ENCODE results near the gene SERPINA5. TPM values are rescaled to one million over a fixed set of nuclear protein-coding genes. Genes with fewer than 3 reads are reported as not detected.
"Not testable (repeated sequence)": the region's sequence is repeated elsewhere in the genome, so short reads cannot be mapped to it uniquely, and the experiment has no call there.

Gene SERPINA5
- total RNA-seq, 2 donors from 2014 or later = not detected

DNA sequence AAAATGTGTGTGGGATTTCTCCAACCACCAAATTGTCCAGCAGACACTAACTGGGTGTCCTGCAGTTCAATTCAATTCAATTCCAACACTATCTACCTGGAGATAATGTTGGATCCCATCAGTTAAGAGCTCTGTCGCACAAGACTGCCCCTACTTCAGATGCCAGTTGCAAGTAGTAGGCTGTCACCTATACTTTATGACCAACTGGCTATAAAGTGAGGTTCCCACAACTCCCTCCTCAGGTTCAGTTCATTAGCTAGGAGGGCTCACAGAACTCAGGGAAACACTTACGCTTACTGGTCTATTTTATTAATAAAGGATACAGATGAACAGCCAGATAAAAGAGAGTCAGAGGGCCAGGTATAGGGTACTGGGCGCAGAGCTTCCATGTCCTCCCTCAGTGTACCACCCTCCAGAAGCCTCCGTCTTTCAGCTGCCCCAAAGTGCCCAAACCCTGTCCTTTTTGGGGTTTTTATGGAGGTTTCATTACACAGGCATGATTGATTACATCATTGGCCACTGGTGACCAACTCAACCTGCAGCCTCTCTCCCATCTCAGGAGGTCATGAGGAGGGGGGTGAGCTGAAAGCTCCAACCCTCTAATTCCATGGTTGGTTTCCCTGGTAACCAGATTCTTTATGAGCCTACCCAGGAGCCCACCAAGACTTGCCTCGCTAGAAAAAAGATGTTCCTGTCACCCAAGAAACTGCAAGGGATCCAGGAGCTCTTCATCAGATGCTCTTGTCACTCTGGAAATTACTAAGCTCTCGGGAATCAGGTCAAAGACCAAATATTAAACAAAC lies 7.5 kb upstream of the SERPINA5 start:
- Mint-ChIP-seq H3K36me3 (ENCODE audit: insufficient read depth in 2 of 2) (no peaks in the 10 kb centered on the region), H3K27me3 (ENCODE audit: low read depth) (no peaks in the 10 kb centered on the region), H3K4me3 (no peak overlapping the region), H3K27ac (no peak overlapping the region), H3K4me1 (ENCODE audit: low read depth) (no peaks in the 10 kb centered on the region), H3K9me3 (no peaks in the 10 kb centered on the region)
- ATAC-seq (replicated peaks in 1 of 2) = no peak
- no peak for DNase-seq

DNA sequence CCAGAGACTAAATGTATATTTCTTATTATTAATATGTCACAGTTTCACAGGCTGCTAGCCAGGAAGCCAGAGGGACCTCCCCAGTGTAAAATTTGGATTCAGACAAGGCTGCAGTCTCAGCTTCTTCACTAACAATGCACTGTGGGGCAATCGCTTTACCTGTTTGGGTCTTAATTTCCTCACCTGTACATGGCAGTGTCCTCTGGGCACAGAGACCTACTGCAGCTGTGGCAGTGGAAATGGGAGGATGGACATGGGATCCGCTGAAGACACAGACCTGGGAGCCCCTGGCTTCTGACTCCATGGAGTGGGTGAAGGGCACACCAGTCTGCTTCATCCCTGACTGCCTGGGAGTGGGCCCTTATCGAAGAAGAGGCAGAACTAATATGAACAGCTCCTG lies 6.9 kb upstream of the SERPINA5 start:
- ATAC-seq (replicated peaks in 1 of 2) = no peak
- H3K4me3 Mint-ChIP-seq = no peak overlapping the region
- H3K27ac Mint-ChIP-seq = no peak overlapping the region
- H3K4me1 Mint-ChIP-seq (ENCODE audit: low read depth) = no peaks in the 10 kb centered on the region
- H3K9me3 Mint-ChIP-seq = no peaks in the 10 kb centered on the region
- no peaks in the 10 kb centered on the region for H3K27me3 Mint-ChIP-seq (ENCODE audit: low read depth)
- H3K36me3 Mint-ChIP-seq (ENCODE audit: insufficient read depth in 2 of 2) = no peaks in the 10 kb centered on the region
- no peak for DNase-seq

DNA sequence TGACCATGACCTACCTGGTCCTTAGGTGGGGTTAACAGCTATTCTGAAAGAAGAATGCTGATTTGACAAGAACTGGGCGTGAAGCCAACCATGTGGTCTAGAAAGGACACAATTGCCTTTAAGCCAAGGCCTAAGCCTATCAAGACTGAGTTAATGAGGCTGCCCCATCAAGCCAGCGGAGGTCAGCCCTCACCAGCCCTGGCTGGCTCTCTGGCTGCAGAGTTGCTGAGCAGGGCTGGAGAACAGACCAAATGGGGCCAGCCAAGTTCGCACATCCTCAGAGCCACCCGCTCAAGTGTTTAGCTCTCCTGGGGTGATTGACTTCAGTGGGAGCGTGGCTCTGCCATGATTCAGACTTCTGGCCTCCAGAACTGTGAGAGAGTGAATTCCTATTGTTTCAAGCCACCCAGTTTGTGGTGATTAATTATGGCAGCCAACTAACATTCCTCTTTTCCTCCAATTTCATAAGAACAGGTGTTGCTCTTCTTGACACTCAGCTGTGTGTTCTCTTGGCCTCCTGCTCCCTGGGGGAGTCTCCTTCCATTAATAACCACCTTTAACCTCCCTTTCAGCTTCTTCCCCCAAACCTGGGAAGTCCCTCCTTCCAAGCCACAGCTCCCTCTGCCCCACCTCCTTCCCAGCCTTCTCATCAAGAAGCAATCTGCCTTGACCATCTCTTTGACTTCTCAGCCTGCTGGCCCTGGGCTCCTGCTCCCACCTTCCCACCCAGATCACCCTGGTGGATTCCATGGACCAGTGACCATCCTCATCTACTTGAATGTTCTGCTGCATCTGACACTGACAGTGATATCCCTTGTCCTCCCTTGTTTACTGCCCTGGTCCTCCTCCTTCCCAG lies 5.3 kb upstream of the SERPINA5 start:
- DNase-seq (no peak), ATAC-seq (replicated peaks in 1 of 2) (no peak)
- Mint-ChIP-seq H3K27ac (no peak overlapping the region), H3K27me3 (ENCODE audit: low read depth) (no peaks in the 10 kb centered on the region), H3K9me3 (no peaks in the 10 kb centered on the region), H3K4me3 (no peak overlapping the region), H3K4me1 (ENCODE audit: low read depth) (no peaks in the 10 kb centered on the region), H3K36me3 (ENCODE audit: insufficient read depth in 2 of 2) (no peaks in the 10 kb centered on the region)

DNA sequence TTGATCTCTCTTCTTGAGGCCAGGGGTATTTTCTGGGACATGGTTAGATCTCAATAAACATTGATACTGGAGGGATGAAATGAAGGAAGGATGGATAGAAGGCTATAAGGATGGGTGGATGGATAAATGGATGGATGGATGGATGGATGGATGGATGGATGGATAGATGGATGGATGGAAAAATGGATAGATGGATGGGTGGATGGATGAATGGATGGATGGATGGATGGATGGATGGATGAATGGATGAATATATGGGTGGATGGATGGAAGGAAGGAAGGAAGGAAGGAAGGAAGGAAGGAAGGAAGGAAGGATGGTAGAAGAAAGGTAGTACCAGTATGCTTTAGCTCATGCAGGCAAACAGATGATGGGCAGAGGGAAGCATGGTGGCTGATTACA lies 3.8 kb upstream of the SERPINA5 start:
- H3K27me3 Mint-ChIP-seq (ENCODE audit: low read depth); H3K4me3 Mint-ChIP-seq; H3K36me3 Mint-ChIP-seq (ENCODE audit: insufficient read depth in 2 of 2); H3K9me3 Mint-ChIP-seq; H3K4me1 Mint-ChIP-seq (ENCODE audit: low read depth); H3K27ac Mint-ChIP-seq; ATAC-seq (replicated peaks in 1 of 2); DNase-seq: not testable (repeated sequence)

DNA sequence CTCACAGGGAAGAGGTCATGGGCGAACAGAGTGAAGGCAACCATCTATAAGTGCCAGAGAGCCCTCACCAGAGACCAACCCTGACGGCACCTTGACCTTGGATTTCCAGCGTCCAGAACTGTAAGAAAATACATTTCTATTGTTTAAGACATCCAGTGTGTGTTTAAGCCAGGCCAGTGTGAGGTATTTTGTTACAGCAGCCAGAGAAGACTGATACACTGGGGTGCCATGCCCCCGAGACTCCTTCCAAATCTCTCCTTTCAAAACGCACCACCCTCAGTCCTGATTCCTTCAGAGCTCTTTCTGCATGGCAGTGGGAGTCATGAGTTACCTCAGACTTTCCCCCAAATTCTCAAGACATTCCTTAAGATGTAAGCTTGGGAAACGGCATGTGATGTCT lies 2.5 kb upstream of the SERPINA5 start:
- Mint-ChIP-seq H3K27me3 (ENCODE audit: low read depth) (no peaks in the 10 kb centered on the region), H3K9me3 (no peaks in the 10 kb centered on the region)
- no peak for ATAC-seq (replicated peaks in 1 of 2)

DNA sequence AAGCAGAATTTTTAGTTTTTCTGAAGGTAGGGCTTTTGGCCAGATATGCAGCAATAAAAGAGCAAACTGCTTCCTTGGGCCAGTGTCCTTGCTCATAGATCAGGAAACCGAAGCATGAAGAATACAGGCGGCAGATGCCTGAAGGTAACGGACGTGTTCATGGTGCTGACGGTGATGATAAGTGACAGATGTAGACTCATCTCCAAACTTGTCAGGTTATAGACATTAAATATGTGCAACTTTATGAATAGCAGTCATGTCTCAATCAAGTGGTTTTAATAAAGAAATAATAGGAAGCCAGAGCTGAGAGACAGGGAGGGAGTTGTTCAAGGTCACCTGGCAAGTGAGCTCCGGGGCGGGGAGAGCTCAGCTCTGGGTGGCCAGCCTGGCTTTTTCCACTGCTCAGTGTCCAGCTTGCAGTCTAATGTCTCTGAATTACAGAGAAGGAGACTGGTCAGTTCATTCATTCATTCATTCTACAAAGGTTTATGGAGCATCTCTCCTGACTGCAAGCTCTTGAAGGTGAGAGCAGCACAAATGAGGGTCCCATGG lies 1.0 kb downstream of the SERPINA5 start:
- no peaks in the 10 kb centered on the region for H3K36me3 Mint-ChIP-seq (ENCODE audit: insufficient read depth in 2 of 2)
- no peak for ATAC-seq (replicated peaks in 1 of 2)
- H3K4me3 Mint-ChIP-seq = no peak overlapping the region
- H3K4me1 Mint-ChIP-seq (ENCODE audit: low read depth) = no peaks in the 10 kb centered on the region
- no peak for DNase-seq
- no peaks in the 10 kb centered on the region for H3K9me3 Mint-ChIP-seq
- no peak overlapping the region for H3K27ac Mint-ChIP-seq
- H3K27me3 Mint-ChIP-seq (ENCODE audit: low read depth) = no peaks in the 10 kb centered on the region

More for the DNA sequence above, 2.5 kb upstream of the SERPINA5 start:
- Mint-ChIP-seq H3K36me3 (ENCODE audit: insufficient read depth in 2 of 2) (no peaks in the 10 kb centered on the region), H3K4me1 (ENCODE audit: low read depth) (no peaks in the 10 kb centered on the region), H3K27ac (no peak overlapping the region), H3K4me3 (no peak overlapping the region)
- no peak for DNase-seq

DNA sequence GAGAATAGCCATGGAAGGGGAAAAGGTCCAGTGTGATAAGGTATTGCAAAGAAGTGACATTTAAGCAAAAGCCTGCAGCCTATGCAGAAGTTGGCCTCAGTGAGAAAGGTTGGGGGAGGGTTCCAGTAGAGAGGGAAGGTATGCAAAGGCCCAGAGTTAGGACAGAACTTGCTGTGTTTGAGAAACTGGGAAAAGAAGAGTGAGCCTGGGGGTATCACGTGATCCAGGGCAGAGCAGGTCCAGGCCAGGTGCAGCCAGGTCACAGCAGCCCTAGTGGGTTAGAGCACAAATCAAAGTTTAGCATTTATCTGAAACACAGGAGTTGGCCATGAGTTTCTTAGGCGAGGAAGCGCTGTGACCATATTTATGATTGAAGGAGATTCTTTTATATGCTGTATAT lies 1.6 kb downstream of the SERPINA5 start:
- DNase-seq (no peak), ATAC-seq (replicated peaks in 1 of 2) (no peak)
- H3K4me1 Mint-ChIP-seq (ENCODE audit: low read depth) = no peaks in the 10 kb centered on the region
- no peaks in the 10 kb centered on the region for H3K27me3 Mint-ChIP-seq (ENCODE audit: low read depth)
- no peak overlapping the region for H3K27ac Mint-ChIP-seq
- no peaks in the 10 kb centered on the region for H3K9me3 Mint-ChIP-seq
- no peak overlapping the region for H3K4me3 Mint-ChIP-seq
- H3K36me3 Mint-ChIP-seq (ENCODE audit: insufficient read depth in 2 of 2) = no peaks in the 10 kb centered on the region

DNA sequence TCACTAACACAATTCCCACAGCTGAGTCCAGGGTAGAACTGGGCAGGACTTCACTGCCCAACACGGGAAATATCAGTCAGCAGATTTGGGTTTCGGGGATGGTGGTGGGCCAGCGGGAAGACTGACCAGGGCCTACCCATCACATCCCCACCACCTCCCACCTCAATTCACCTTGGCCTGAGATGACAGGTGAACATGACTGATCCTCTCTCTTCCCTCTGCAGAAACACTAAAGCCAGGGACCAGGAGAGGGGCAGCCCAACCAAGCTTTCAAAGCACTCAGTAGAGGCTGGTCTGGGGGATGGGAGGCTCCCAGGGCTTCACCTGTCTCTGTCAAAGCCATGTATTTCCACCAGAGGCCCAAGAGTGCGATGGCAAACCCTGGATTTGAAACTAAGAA lies 2.3 kb downstream of the SERPINA5 start:
- no peaks in the 10 kb centered on the region for H3K27me3 Mint-ChIP-seq (ENCODE audit: low read depth)
- DNase-seq (no peak), ATAC-seq (replicated peaks in 1 of 2) (no peak)
- H3K9me3 Mint-ChIP-seq = no peaks in the 10 kb centered on the region
- no peaks in the 10 kb centered on the region for H3K36me3 Mint-ChIP-seq (ENCODE audit: insufficient read depth in 2 of 2)
- H3K4me1 Mint-ChIP-seq (ENCODE audit: low read depth) = no peaks in the 10 kb centered on the region
- H3K27ac Mint-ChIP-seq = no peak overlapping the region
- no peak overlapping the region for H3K4me3 Mint-ChIP-seq

DNA sequence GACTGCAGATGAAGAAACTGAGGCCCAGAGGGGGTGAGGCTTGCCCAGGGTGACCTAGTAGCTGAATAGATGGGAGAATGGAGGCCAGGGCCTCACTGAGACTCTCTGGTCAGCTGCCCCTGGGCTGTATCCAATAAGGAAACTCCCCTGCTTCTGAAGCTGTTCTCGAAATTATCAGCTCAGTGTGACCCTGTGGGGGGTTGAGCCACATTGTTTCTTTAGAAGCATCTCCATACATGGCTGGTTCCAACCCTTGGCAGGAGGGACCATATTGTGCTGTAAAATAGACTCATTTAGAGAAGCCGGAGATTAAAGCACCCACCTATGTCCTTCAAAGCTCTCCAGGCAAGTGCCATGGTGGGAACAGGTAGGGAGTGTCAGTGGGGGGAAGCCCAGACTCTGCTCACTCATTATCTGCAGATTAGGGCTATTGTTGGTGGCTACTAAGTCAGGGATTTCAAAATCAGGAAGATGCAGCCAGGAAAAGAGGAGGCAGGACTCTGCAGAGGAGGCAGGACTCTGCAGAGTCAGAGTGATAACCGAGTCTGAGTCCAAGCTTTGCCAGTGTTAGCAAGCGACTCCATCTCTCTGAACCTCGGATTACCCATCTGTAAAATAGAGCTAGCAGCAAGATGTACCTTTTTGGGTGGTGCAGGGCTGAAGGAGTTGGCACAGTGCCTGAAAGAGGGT lies 3.5 kb downstream of the SERPINA5 start:
- no peaks in the 10 kb centered on the region for H3K27me3 Mint-ChIP-seq (ENCODE audit: low read depth)
- no peaks in the 10 kb centered on the region for H3K36me3 Mint-ChIP-seq (ENCODE audit: insufficient read depth in 2 of 2)
- H3K4me1 Mint-ChIP-seq (ENCODE audit: low read depth) = no peaks in the 10 kb centered on the region
- H3K4me3 Mint-ChIP-seq = no peak overlapping the region
- H3K9me3 Mint-ChIP-seq = no peaks in the 10 kb centered on the region
- no peak for DNase-seq
- ATAC-seq (replicated peaks in 1 of 2) = no peak
- H3K27ac Mint-ChIP-seq = no peak overlapping the region

DNA sequence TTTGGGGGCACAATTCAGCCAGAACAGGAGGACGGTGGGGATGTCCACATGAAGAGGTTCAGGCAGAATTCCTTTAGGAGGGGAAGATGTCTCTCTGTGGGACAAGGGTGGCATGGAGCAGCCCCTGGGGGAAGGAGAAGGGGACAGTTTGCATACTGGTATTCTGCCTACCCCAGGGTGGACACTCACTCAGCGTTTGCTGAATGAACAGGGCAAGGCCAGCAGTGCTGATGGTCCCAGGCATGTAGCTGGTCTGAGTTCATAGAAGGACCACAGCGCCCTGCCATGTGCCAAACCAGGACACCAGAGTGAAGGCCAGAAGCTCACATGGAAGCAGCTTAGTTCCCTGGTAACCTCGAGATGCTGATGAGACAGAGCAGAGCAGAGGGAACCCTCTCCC lies 5.4 kb downstream of the SERPINA5 start:
- Mint-ChIP-seq H3K9me3 (peaks cover 5% of the 10 kb centered on the region in 2 donors), H3K27ac (no peak overlapping the region), H3K4me1 (ENCODE audit: low read depth) (no peaks in the 10 kb centered on the region), H3K36me3 (ENCODE audit: insufficient read depth in 2 of 2) (peaks cover 1 to 2% of the 10 kb centered on the region in 2 donors), H3K4me3 (no peak overlapping the region), H3K27me3 (ENCODE audit: low read depth) (no peaks in the 10 kb centered on the region)
- DNase-seq (no peak), ATAC-seq (replicated peaks in 1 of 2) (no peak)

DNA sequence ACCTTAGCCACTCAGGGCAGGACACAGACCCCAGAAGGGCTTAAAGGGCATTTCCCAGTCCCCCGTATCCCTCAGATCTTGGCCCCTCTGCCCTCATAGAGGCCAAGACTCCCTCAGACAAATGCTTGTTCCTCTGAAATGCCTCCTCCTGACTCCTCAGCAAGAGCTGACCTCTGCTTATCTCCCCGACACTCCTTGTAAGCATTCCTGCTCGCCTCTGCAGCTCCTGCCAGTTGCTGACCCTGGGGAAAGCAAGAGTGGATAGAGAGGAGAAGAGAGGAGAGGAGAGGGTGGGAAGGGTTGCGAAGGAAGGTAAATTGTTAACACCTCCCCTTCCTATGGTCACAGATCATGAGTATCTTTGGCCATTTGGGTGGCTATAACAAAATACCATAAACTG lies 7.1 kb downstream of the SERPINA5 start:
- Mint-ChIP-seq H3K9me3 (peaks cover 5% of the 10 kb centered on the region in 2 donors), H3K27ac (no peak overlapping the region), H3K36me3 (ENCODE audit: insufficient read depth in 2 of 2) (peaks cover 1 to 2% of the 10 kb centered on the region in 2 donors), H3K27me3 (ENCODE audit: low read depth) (no peaks in the 10 kb centered on the region), H3K4me3 (no peak overlapping the region), H3K4me1 (ENCODE audit: low read depth) (no peaks in the 10 kb centered on the region)
- DNase-seq (no peak), ATAC-seq (replicated peaks in 1 of 2) (no peak)

DNA sequence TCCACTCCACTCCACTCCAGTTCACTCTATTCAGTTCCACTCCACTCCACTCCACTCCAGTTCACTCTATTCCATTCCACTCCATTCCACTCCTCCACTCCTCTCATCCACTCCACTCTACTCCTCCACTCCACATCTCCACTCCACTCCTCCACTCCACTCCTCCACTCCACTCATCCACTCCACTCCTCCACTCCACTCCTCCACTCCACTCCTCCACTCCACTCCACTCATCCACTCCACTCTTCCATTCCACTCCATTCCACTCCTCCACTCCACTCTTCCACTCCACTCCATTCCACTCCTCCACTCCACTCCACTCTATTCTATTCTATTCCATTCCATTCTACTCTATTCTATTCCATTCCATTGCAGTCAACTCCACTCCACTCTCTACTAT lies 9.8 kb downstream of the SERPINA5 start:
- Mint-ChIP-seq H3K4me1 (ENCODE audit: low read depth) (no peaks in the 10 kb centered on the region), H3K9me3 (peaks cover 5% of the 10 kb centered on the region in 2 donors), H3K27ac (no peak overlapping the region), H3K36me3 (ENCODE audit: insufficient read depth in 2 of 2) (peaks cover 1 to 2% of the 10 kb centered on the region in 2 donors), H3K27me3 (ENCODE audit: low read depth) (no peaks in the 10 kb centered on the region), H3K4me3 (no peak overlapping the region)
- no peak for DNase-seq
- no peak for ATAC-seq (replicated peaks in 1 of 2)

DNA sequence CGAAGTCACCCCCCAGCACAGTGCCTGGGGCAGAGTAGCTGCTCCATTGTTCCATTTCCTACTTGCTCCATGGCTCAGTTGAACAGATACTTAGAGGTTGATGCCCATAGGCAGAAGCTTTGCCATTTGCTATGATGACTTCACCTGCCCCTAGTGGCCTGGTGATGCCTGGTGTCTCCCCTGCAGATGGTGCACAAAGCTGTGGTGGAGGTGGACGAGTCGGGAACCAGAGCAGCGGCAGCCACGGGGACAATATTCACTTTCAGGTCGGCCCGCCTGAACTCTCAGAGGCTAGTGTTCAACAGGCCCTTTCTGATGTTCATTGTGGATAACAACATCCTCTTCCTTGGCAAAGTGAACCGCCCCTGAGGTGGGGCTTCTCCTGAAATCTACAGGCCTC lies 10.6 kb downstream of the SERPINA5 start:
- no peak for DNase-seq
- no peaks in the 10 kb centered on the region for H3K27me3 Mint-ChIP-seq (ENCODE audit: low read depth)
- peaks cover 5% of the 10 kb centered on the region in 2 donors for H3K9me3 Mint-ChIP-seq
- H3K36me3 Mint-ChIP-seq (ENCODE audit: insufficient read depth in 2 of 2) = peaks cover 1 to 2% of the 10 kb centered on the region in 2 donors
- no peak overlapping the region for H3K4me3 Mint-ChIP-seq
- no peak for ATAC-seq (replicated peaks in 1 of 2)
- no peak overlapping the region for H3K27ac Mint-ChIP-seq
- H3K4me1 Mint-ChIP-seq (ENCODE audit: low read depth) = no peaks in the 10 kb centered on the region
